ENCODE results near the gene MSL2. TPM values are rescaled to one million over a fixed set of nuclear protein-coding genes. Genes with fewer than 3 reads are reported as not detected.
A peak's percentile ranks its signal among the peaks of the same experiment; 100 is the strongest.

Gene MSL2
- total RNA-seq, 2 experiments from 2014 or later, result 143 to 146 TPM

GRCh38 chr3:136181741-136182140 lies 14.4 kb downstream of the MSL2 start:
- H3K4me1 ChIP-seq (ENCODE audit: insufficient read depth, low read length), result peaks cover 72% of the 10 kb centered on the region
- H3K27ac Mint-ChIP-seq, result no peak overlapping the region

GRCh38 chr3:136177876-136178275 lies 18.3 kb downstream of the MSL2 start:
- Histone ChIP-seq H3K27me3 (ENCODE audit: control insufficient read depth in 1 of 2, insufficient read depth in 2 of 2, low read length in 2 of 2) (no peaks in the 10 kb centered on the region), H3K9me3 (ENCODE audit: control insufficient read depth in 1 of 2, insufficient read depth in 1 of 2, low read length in 2 of 2) (no peaks in the 10 kb centered on the region), H3K4me1 (ENCODE audit: insufficient read depth, low read length) (peaks cover 64% of the 10 kb centered on the region), H3K4me3 (ENCODE audit: low read length) (no peak overlapping the region), H3K27ac (ENCODE audit: low read depth in 1 of 2, low read length in 2 of 2) (no peak overlapping the region), H3K36me3 (ENCODE audit: insufficient read depth, low read length) (no peaks in the 10 kb centered on the region)
- no peak for DNase-seq
- Mint-ChIP-seq H3K36me3 (ENCODE audit: low read depth) (peaks cover 19% of the 10 kb centered on the region), H3K4me1 (ENCODE audit: low read depth) (peaks cover 63% of the 10 kb centered on the region), H3K27me3 (no peaks in the 10 kb centered on the region), H3K4me3 (peak overlapping the region; percentile 13), H3K27ac (peak overlapping the region; percentile 10), H3K9me3 (no peaks in the 10 kb centered on the region)
- no peak for ATAC-seq (ENCODE audit: poor library complexity)
- intact Hi-C loops (cut with DNase I, micrococcal nuclease), result no loop called here
- ChIA-PET CTCF (interaction anchor here (0.6 to 1.4 kb wide), 2 partner anchors 9 to 145 kb away, joined by 3 to 4 read pairs; no protein-coding TSS in a partner anchor), POLR2A (interaction anchor here (1.7 kb wide), 1 partner anchor 18 kb away, joined by 4 read pairs; the partner anchor contains the start of gene MSL2)
- TF ChIP-seq CTCF (IDR thresholded peaks at IDR 0.05), result no peak

More at GRCh38 chr3:136181741-136182140, 14.4 kb downstream of the MSL2 start:
- ChIA-PET POLR2A (interaction anchor here (0.7 to 3.4 kb wide), 4 partner anchors 13 to 571 kb away, joined by 3 to 14 read pairs (median 8); partner anchors contain the start of genes MSL2 and STAG1), CTCF (interaction anchor here (1.1 kb wide), 1 partner anchor 13 kb away, joined by 3 read pairs; no protein-coding TSS in a partner anchor)
- intact Hi-C loops (cut with DNase I, micrococcal nuclease), result loop anchor here in 1 of 2 experiments (2.0 kb wide), 2 partner anchors 13 to 15 kb away; no protein-coding TSS in a partner anchor
- ATAC-seq (ENCODE audit: poor library complexity), result no peak
- DNase-seq, result no peak
- Histone ChIP-seq H3K27me3 (ENCODE audit: control insufficient read depth in 1 of 2, insufficient read depth in 2 of 2, low read length in 2 of 2) (no peaks in the 10 kb centered on the region), H3K27ac (ENCODE audit: low read depth in 1 of 2, low read length in 2 of 2) (no peak overlapping the region), H3K9me3 (ENCODE audit: control insufficient read depth in 1 of 2, insufficient read depth in 1 of 2, low read length in 2 of 2) (no peaks in the 10 kb centered on the region), H3K4me3 (ENCODE audit: low read length) (no peak overlapping the region), H3K36me3 (ENCODE audit: insufficient read depth, low read length) (no peaks in the 10 kb centered on the region)
- H3K4me3 Mint-ChIP-seq, result no peak overlapping the region
- peaks cover 87% of the 10 kb centered on the region for H3K4me1 Mint-ChIP-seq (ENCODE audit: low read depth)
- H3K27me3 Mint-ChIP-seq, result no peaks in the 10 kb centered on the region
- H3K36me3 Mint-ChIP-seq (ENCODE audit: low read depth), result peaks cover 22% of the 10 kb centered on the region
- no peak for TF ChIP-seq CTCF (IDR thresholded peaks at IDR 0.05)
- no peaks in the 10 kb centered on the region for H3K9me3 Mint-ChIP-seq

- Mint-ChIP-seq H3K27me3 (no peaks in the 10 kb centered on the region), H3K27ac (no peak overlapping the region), H3K4me1 (ENCODE audit: low read depth) (peaks cover 34% of the 10 kb centered on the region), H3K9me3 (no peaks in the 10 kb centered on the region), H3K4me3 (peak overlapping the region; percentile 32), H3K36me3 (ENCODE audit: low read depth) (peaks cover 3% of the 10 kb centered on the region)
- Histone ChIP-seq H3K36me3 (ENCODE audit: insufficient read depth, low read length) (no peaks in the 10 kb centered on the region), H3K9me3 (ENCODE audit: control insufficient read depth in 1 of 2, insufficient read depth in 1 of 2, low read length in 2 of 2) (no peaks in the 10 kb centered on the region), H3K27me3 (ENCODE audit: control insufficient read depth in 1 of 2, insufficient read depth in 2 of 2, low read length in 2 of 2) (no peaks in the 10 kb centered on the region), H3K4me3 (ENCODE audit: low read length) (no peak overlapping the region), H3K4me1 (ENCODE audit: insufficient read depth, low read length) (peaks cover 63% of the 10 kb centered on the region), H3K27ac (ENCODE audit: low read depth in 1 of 2, low read length in 2 of 2) (no peak overlapping the region)
- no peak for TF ChIP-seq CTCF (IDR thresholded peaks at IDR 0.05)
- ChIA-PET POLR2A (interaction anchor here (1.8 kb wide), 1 partner anchor 10 kb away, joined by 5 read pairs; no protein-coding TSS in a partner anchor), CTCF (interaction anchor here (1.0 to 1.5 kb wide), 2 partner anchors 99 to 132 kb away, joined by 3 to 4 read pairs; no protein-coding TSS in a partner anchor)
- no peak for DNase-seq
- no peak for ATAC-seq (ENCODE audit: poor library complexity)
- intact Hi-C loops (cut with DNase I, micrococcal nuclease), result no loop called here
Observed at GRCh38 chr3:136173939-136174490, 22.1 kb downstream of the MSL2 start.
